ENCODE results near the gene KIAA1143. TPM values are rescaled to one million over a fixed set of nuclear protein-coding genes. Genes with fewer than 3 reads are reported as not detected.

Gene KIAA1143
- 10 to 100 TPM in 1 of 3 donors, 1 to 10 TPM in 2; 6.6 to 12.3 (median 8.0) TPM for polyA plus RNA-seq

- WGBS, 3 donors, result 0 to 2% (median 1%) methylated on average over 64 of the region's 64 CpGs
- H3K27ac ChIP-seq (ENCODE audit: low read depth, low read length), result no peak within 1 kb of the TSS
These were observed at the start of gene KIAA1143, which contains the start of gene KIF15 for GRCh38 chr3:44761424-44762169. KIAA1143 (minus strand) TSS chr3:44761619; CDS start chr3:44761602, 17 bp downstream. KIF15 (plus strand) TSS chr3:44761794; CDS start chr3:44761866, 72 bp downstream.

GRCh38 chr3:44805960-44806359, 44.5 kb upstream of the KIAA1143 start:
- 93 to 98% (median 94%) methylated on average over 2 of the region's 2 CpGs for WGBS, 3 donors
- H3K27ac ChIP-seq (ENCODE audit: low read depth, low read length), result no peak overlapping the region

GRCh38 chr3:44803298-44803697, 41.9 kb upstream of the KIAA1143 start:
- WGBS, 3 donors, result 38 to 96% (median 96%) methylated on average over 2 of the region's 2 CpGs
- no peak overlapping the region for H3K27ac ChIP-seq (ENCODE audit: low read depth, low read length)

DNA sequence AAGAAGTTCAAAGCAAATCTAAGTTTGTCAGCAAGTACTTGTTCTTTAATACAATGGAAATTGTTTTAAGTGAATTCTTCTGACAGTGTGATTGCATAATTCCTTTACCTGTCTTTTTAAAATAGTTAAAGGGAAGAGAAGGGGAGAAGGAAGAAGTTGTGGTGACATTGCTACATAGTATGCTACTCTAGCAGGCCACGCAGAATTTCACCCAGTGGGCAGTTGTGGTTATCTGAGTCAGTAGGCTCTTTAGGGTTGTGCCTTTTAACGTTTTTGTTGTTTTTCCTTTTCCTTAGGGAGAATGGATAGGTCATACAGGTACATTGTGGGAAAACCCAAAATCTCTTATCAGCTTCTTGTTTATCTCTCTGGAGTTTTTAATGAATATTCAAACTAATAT, 40.6 kb upstream of the KIAA1143 start:
- 46 to 95% (median 46%) methylated on average over 2 of the region's 2 CpGs for WGBS, 3 donors

GRCh38 chr3:44795197-44795596, 33.8 kb upstream of the KIAA1143 start:
- H3K27ac ChIP-seq (ENCODE audit: low read depth, low read length), result no peak overlapping the region
- 95 to 96% (median 96%) methylated on average over 4 of the region's 4 CpGs for WGBS, 3 donors

More for the DNA sequence above, 40.6 kb upstream of the KIAA1143 start:
- no peak overlapping the region for H3K27ac ChIP-seq (ENCODE audit: low read depth, low read length)

DNA sequence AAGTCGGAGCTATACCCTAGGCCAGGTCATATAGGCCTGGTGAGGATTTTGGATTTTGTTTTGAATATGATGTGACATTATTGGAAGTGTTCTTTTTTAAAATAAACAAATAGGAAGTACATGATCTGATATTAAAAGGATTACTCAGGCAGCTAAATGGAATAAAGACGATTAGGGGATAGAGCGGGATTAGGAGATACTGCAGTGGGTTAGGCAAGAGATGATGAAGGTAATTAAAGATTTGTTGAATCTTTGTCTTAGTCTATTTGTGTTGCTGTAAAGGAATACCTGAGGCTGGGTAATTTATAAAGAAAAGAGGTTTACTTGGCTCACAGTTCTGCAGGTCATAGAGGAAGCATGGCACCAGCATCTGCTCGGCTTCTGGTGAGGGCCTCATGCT, 21.5 kb upstream of the KIAA1143 start:
- 96 to 98% (median 96%) methylated on average over 4 of the region's 4 CpGs for WGBS, 3 donors

GRCh38 chr3:44772099-44772442, 10.7 kb upstream of the KIAA1143 start:
- 97 to 100% (median 97%) methylated on average over 1 of the region's 1 CpG for WGBS, 3 donors
- no peak overlapping the region for H3K27ac ChIP-seq (ENCODE audit: low read depth, low read length)

More for the DNA sequence above, 21.5 kb upstream of the KIAA1143 start:
- H3K27ac ChIP-seq (ENCODE audit: low read depth, low read length), result no peak overlapping the region

DNA sequence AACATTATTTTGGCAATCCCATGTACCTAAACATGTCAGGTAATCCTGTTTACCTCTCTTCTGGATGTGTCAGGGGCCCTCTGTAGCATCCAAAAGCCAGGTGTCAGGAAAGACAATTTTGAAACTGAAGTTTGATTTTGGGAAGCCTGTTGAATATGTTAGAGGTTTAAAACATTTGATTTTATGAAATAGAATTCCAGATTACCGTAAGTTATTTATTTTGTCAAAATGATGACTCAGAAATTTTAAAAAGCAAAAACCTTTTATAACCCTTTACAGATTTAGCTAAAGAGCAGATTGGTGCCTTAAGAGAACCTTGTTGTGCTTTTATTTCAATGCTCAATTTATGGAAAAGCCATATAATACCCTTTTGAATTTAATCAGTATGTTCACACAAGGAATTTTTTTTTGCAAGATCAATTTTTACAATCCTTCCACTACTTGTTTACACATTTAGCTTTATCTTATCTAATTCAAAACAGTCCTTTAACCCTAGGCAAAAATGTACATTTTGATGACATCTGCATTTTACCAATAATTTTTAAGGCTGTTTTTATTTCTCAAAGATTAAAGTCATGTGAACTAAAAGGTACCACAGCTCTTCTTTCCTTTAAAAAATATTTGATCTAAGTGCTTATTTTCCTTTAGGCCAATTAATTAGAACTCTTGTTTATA, 10.1 kb upstream of the KIAA1143 start:
- WGBS, 3 donors, result 99 to 100% (median 100%) methylated on average over 1 of the region's 1 CpG
- no peak overlapping the region for H3K27ac ChIP-seq (ENCODE audit: low read depth, low read length)

- H3K27ac ChIP-seq (ENCODE audit: low read depth, low read length), result no peak overlapping the region
These were observed 2.8 kb upstream of the KIAA1143 start for GRCh38 chr3:44764248-44764647.

GRCh38 chr3:44762690-44763089, 1.3 kb upstream of the KIAA1143 start:
- no peak overlapping the region for H3K27ac ChIP-seq (ENCODE audit: low read depth, low read length)
- 23 to 37% (median 35%) methylated on average over 5 of the region's 5 CpGs for WGBS, 3 donors

- 0 to 2% (median 2%) methylated on average over 9 of the region's 9 CpGs for WGBS, 3 donors
- no peak overlapping the region for H3K27ac ChIP-seq (ENCODE audit: low read depth, low read length)
These were observed 805 bp upstream of the KIAA1143 start for GRCh38 chr3:44762170-44762677.

DNA sequence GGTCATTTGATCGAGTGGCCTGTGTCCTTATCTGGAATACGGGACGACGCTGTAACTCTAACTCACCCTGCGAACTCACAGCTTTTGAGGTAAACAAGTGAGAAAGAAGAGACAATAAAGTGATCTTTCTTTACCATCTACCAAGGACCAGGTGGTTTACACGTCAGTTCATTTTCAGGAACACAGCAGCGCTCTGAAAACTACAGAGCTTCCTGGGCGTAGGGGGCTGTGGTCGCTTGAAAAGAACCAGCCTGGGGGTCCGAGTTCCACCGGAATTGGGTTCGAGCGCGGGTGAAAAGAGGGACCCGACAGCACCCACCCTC, 357 bp downstream of the KIAA1143 start:
- 1% methylated on average over 15 of the region's 15 CpGs for WGBS, 3 donors

DNA sequence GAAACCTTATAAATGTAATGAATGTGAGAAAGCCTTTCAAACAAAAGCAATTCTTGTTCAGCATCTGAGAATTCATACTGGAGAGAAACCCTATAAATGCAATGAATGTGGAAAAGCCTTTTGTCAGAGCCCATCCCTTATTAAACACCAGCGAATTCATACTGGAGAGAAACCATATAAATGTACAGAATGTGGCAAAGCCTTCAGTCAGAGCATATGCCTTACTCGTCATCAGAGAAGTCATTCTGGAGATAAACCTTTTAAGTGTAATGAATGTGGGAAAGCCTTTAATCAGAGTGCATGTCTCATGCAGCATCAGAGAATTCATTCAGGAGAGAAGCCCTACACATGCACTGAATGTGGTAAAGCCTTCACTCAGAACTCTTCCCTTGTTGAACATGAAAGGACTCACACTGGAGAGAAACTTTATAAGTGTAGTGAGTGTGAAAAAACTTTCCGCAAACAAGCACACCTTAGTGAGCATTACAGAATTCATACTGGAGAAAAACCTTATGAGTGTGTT, 26.7 kb downstream of the KIAA1143 start:
- 94 to 98% (median 97%) methylated on average over 3 of the region's 3 CpGs for WGBS, 3 donors

More for the DNA sequence above, 357 bp downstream of the KIAA1143 start:
- no peak overlapping the region for H3K27ac ChIP-seq (ENCODE audit: low read depth, low read length)

GRCh38 chr3:44729384-44729910, 32.0 kb downstream of the KIAA1143 start, which contains the start of gene ZNF501:
ZNF501 (plus strand) TSS chr3:44729635; CDS start chr3:44734422, 4,787 bp downstream.
- H3K27ac ChIP-seq (ENCODE audit: low read depth, low read length), result no peak within 1 kb of the TSS
- WGBS, 3 donors, result 0 to 1% (median 0%) methylated on average over 46 of the region's 46 CpGs

More for the DNA sequence above, 26.7 kb downstream of the KIAA1143 start:
- no peak overlapping the region for H3K27ac ChIP-seq (ENCODE audit: low read depth, low read length)

DNA sequence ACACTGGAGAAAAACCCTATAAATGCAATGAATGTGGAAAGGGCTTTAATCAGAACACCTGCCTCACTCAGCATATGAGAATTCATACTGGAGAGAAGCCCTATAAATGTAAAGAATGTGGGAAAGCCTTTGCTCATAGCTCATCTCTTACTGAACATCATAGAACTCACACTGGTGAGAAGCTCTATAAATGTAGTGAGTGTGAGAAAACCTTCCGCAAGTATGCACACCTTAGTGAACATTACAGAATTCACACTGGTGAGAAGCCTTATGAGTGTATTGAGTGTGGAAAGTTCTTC, 39.4 kb downstream of the KIAA1143 start:
- no peak overlapping the region for H3K27ac ChIP-seq (ENCODE audit: low read depth, low read length)
- 96 to 100% (median 100%) methylated on average over 1 of the region's 1 CpG for WGBS, 3 donors

GRCh38 chr3:44721231-44722102, 40.0 kb downstream of the KIAA1143 start:
- 96 to 97% (median 97%) methylated on average over 10 of the region's 10 CpGs for WGBS, 3 donors
- H3K27ac ChIP-seq (ENCODE audit: low read depth, low read length), result no peak overlapping the region

- 1 to 2% (median 1%) methylated on average over 35 to 36 of the region's 36 CpGs for WGBS, 3 donors
- H3K27ac ChIP-seq (ENCODE audit: low read depth, low read length), result no peak within 1 kb of the TSS
These were observed 48.9 kb downstream of the KIAA1143 start, which contains the start of gene ZNF502 for GRCh38 chr3:44712455-44713075. ZNF502 (plus strand) TSS chr3:44712660; CDS start chr3:44720262, 7,602 bp downstream.

Measured in adipose tissue (tissue), 3 donors.